ENCODE results near the gene HCN3.
"Not testable (repeated sequence)": the region's sequence is repeated elsewhere in the genome, so short reads cannot be mapped to it uniquely, and the experiment has no call there.

Gene HCN3

DNA sequence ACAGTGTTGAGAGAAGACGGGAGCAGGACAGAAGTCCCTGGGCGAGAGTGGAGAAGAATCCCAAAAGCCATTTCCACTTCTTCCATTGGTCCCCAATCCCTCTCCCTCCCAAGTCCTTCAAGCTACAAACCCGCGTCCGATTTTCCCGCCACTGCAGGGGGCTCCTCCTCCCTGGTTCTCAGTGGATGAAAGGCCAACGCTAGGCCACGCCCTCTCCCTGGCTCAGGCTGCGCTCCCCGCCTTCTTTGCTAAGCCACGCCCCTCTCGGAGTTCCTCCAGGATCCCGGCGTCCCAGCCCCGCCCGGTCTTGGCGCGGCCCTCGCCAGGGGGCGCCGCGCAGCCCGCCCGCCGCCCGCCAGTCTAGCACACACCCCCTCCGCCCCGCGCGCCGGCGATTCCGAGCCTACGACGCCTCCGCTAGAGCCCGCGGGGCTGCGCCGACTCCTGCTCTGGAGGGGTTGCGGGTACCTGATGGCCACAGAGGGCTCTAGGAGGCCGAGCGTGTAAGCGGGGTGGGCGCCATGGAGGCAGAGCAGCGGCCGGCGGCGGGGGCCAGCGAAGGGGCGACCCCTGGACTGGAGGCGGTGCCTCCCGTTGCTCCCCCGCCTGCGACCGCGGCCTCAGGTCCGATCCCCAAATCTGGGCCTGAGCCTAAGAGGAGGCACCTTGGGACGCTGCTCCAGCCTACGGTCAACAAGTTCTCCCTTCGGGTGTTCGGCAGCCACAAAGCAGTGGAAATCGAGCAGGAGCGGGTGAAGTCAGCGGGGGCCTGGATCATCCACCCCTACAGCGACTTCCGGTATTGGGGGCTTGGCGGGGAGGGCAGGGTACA lies at the start of gene HCN3:
TSS of gene HCN3 (plus strand) at position 394 of the 832 bp plus-strand sequence. CDS start at position 522, 128 bp downstream.
- no peaks in the 10 kb centered on the region for H3K9me3 Mint-ChIP-seq
- H3K27me3 Mint-ChIP-seq (ENCODE audit: low read depth, poor library complexity) = peaks cover 10% of the 10 kb centered on the region
- peaks cover 13% of the 10 kb centered on the region for H3K36me3 Mint-ChIP-seq (ENCODE audit: low read depth)
- peak; percentile 100 for DNase-seq
- TF ChIP-seq, protein P1, sequence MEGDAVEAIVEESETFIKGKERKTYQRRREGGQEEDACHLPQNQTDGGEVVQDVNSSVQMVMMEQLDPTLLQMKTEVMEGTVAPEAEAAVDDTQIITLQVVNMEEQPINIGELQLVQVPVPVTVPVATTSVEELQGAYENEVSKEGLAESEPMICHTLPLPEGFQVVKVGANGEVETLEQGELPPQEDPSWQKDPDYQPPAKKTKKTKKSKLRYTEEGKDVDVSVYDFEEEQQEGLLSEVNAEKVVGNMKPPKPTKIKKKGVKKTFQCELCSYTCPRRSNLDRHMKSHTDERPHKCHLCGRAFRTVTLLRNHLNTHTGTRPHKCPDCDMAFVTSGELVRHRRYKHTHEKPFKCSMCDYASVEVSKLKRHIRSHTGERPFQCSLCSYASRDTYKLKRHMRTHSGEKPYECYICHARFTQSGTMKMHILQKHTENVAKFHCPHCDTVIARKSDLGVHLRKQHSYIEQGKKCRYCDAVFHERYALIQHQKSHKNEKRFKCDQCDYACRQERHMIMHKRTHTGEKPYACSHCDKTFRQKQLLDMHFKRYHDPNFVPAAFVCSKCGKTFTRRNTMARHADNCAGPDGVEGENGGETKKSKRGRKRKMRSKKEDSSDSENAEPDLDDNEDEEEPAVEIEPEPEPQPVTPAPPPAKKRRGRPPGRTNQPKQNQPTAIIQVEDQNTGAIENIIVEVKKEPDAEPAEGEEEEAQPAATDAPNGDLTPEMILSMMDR (IDR thresholded peaks at IDR 0.05) = peak; percentile 46
- H3K27ac Mint-ChIP-seq = no peak within 1 kb of the TSS
- peak within 1 kb of the TSS; percentile 80 for H3K4me3 Mint-ChIP-seq
- H3K4me1 Mint-ChIP-seq = peaks cover 40% of the 10 kb centered on the region

DNA sequence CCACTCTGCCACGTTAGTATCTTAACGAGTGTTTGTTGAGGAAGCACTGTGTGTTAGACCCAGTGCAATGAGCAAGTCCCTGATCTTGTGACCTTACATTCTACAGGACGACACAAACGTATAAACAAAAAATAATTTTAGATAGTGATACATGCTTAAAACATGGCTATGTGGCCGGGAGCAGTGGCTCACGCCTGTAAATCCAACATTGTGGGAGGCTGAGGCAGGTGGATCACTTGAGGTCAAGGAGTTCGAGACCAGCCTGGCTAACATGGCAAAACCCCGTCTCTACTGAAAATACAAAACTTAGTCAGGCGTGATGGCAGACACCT lies 49.2 kb upstream of the HCN3 start:
- H3K36me3 Mint-ChIP-seq (ENCODE audit: low read depth) = peaks cover 5% of the 10 kb centered on the region
- peak overlapping the region; percentile 91 for H3K4me3 Mint-ChIP-seq
- no peaks in the 10 kb centered on the region for H3K27me3 Mint-ChIP-seq (ENCODE audit: low read depth, poor library complexity)
- TF ChIP-seq, protein P1 (IDR thresholded peaks at IDR 0.05) = no peak
- peaks cover 50% of the 10 kb centered on the region for H3K4me1 Mint-ChIP-seq
- H3K9me3 Mint-ChIP-seq = no peaks in the 10 kb centered on the region
- peak overlapping the region; percentile 98 for H3K27ac Mint-ChIP-seq
- DNase-seq = no peak

DNA sequence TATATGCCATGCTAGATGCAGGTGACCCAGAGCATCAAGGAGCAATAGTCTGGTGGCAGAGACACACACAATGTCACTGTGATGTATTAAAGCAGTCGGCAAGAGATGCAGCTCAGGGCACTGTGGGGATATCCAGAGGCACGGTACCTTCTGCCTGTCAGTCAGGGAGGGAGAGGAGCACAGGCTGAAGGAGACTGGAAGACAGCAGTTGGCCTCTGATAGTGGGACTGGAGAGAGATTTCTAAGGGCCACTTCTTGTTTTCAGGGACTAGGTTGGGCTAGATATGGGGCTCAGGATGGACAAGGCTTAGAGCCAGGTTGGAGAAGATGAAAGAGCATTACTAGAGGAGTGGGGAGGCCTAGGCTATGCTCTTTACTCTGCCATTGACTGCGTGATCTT lies 46.0 kb upstream of the HCN3 start:
- H3K9me3 Mint-ChIP-seq; H3K4me3 Mint-ChIP-seq; H3K27me3 Mint-ChIP-seq (ENCODE audit: low read depth, poor library complexity); H3K36me3 Mint-ChIP-seq (ENCODE audit: low read depth); H3K27ac Mint-ChIP-seq; DNase-seq: not testable (repeated sequence)
- peaks cover 22% of the 10 kb centered on the region for H3K4me1 Mint-ChIP-seq

DNA sequence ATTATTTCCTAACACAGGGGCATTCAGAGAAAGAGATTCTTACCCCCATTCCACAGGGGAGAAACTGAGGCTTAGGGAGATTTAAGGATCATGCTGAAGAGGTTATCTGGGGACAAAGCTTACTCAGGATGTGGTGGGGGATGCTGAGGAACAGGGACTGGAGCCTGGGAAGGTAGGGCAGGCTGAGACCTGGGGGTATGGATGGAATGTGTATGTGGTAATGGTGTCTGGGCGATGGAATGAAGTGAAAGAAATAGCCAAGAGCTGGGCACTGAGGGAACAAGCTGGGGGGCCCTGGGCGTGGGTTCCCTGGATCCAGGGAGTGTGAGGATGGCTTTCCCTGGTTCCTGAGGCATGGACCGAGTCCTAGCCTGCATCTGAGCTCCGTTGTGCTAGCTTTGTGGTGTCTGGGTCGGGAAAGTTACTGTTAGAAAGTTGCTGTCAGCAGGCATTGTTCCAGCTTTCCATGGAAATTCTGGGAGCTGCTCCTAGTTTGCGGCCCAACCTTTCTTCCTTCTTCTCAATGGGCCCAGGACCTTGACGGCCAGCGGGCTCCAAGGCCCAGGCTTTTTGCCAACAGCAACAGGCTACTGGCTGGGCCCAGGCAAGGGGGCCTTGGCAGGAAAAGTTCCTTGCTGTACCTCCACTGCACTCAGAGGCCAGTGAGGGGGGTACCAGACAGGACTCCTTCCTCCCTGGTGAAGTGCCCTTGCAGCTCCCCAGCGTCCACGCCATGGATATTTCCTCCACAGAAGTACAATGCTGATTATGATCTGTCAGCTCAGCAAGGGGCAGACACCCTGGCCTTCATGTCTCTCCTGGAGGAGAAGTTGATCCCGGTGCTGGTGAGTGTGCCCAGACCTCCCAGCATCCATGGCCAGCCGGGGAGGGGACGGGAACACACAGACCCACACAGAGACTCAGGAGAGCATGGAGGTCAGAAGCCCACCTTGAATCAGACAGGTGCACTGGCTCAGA lies 45.0 kb upstream of the HCN3 start:
- H3K27me3 Mint-ChIP-seq (ENCODE audit: low read depth, poor library complexity); H3K9me3 Mint-ChIP-seq; DNase-seq; H3K36me3 Mint-ChIP-seq (ENCODE audit: low read depth); H3K27ac Mint-ChIP-seq; H3K4me3 Mint-ChIP-seq: not testable (repeated sequence)
- H3K4me1 Mint-ChIP-seq = peaks cover 14% of the 10 kb centered on the region

DNA sequence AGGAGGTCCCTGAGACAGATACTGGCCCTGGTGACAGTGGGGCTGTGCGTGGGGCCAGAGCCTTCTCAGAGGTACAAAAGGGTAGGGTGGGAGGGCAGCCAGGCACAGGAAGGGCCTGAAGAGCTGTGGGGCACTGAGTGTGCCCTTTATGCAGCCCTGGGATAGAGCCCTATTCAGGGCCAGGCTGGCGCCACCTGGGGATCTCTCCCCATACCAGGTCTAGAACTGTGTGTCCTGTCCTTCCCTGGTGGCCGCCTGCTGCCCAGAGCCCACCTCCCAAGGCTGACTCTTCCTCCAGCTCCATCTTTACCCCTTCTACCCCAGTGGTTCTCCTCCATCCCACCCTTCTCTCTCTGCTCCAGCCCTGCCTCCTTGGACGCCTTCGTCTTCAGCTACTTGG lies 43.8 kb upstream of the HCN3 start:
- DNase-seq; H3K4me3 Mint-ChIP-seq; H3K27ac Mint-ChIP-seq; H3K4me1 Mint-ChIP-seq; H3K27me3 Mint-ChIP-seq (ENCODE audit: low read depth, poor library complexity); H3K9me3 Mint-ChIP-seq; H3K36me3 Mint-ChIP-seq (ENCODE audit: low read depth): not testable (repeated sequence)

DNA sequence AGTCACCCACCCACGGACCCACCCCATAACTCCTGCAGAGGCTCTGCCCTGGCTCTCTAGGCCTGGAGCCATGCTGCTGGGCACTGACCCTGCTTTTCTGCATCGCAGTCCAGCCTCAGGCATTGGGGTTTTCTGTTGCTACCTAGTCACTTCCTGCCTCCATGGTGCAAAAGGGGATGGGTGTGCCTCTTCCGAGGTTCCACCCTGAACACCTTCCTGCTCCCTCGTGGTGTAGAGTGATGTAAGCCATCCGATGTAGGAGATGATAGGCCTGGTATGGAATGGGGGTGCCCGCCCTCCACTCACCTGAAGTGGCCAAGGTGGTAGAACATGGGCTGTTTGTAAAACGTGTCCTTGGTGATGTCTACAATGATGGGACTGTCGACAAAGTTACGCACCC lies 41.9 kb upstream of the HCN3 start:
- H3K27ac Mint-ChIP-seq; H3K4me1 Mint-ChIP-seq; H3K36me3 Mint-ChIP-seq (ENCODE audit: low read depth); H3K9me3 Mint-ChIP-seq; DNase-seq; H3K27me3 Mint-ChIP-seq (ENCODE audit: low read depth, poor library complexity); H3K4me3 Mint-ChIP-seq: not testable (repeated sequence)

DNA sequence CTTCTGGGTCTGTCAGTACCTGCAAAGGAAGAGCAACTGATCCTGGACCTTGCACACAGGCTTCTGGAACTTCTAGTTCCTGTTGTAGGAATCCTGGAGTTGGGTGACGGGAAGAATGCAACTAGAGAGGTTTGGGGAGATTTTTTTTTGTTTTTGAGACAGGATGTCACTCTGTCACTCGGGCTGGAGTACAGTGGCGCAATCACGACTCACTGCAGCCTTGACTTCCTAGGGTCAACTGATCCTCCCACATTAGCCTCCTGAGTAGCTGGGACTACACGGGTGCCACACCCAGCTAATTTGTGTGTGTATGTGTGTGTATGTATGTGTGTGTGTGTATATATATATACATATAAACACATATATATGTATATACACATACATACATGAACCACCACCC lies 40.8 kb upstream of the HCN3 start:
- H3K27me3 Mint-ChIP-seq (ENCODE audit: low read depth, poor library complexity) = no peaks in the 10 kb centered on the region
- H3K9me3 Mint-ChIP-seq = no peaks in the 10 kb centered on the region
- DNase-seq = no peak
- TF ChIP-seq, protein P1 (IDR thresholded peaks at IDR 0.05) = no peak
- H3K4me3 Mint-ChIP-seq = no peak overlapping the region
- H3K27ac Mint-ChIP-seq = no peak overlapping the region
- H3K4me1 Mint-ChIP-seq = peaks cover 12% of the 10 kb centered on the region
- H3K36me3 Mint-ChIP-seq (ENCODE audit: low read depth) = peaks cover 5% of the 10 kb centered on the region

Data from nephron progenitor cell (in vitro differentiated cells).